GM21619 (cell line): Measurements from ENCODE around the gene NOTCH1.

ENCODE experiments used
- ATAC-seq: cut with Tn5 transposase; IDR thresholded peaks from one replicate; pipeline ENCODE4 v1.9.1; 2021; ENCODE audit not compliant: unreplicated experiment

The NOTCH1 gene

GRCh38 chr9:136518623-136519022 lies 27.2 kb downstream of the NOTCH1 start:
- no peak for ATAC-seq

GRCh38 chr9:136517950-136518349 lies 27.9 kb downstream of the NOTCH1 start:
- ATAC-seq, result no peak

GRCh38 chr9:136517012-136517743 lies 28.7 kb downstream of the NOTCH1 start:
- ATAC-seq, result no peak

GRCh38 chr9:136516191-136516654 lies 29.6 kb downstream of the NOTCH1 start:
- no peak for ATAC-seq

GRCh38 chr9:136515276-136515675 lies 30.6 kb downstream of the NOTCH1 start:
- ATAC-seq, result no peak

- ATAC-seq, result no peak
Measured at GRCh38 chr9:136514022-136514714, 31.7 kb downstream of the NOTCH1 start.

GRCh38 chr9:136513191-136513590 lies 32.7 kb downstream of the NOTCH1 start:
- ATAC-seq, result no peak

- no peak for ATAC-seq
Measured at GRCh38 chr9:136512651-136513071, 33.2 kb downstream of the NOTCH1 start.

- no peak for ATAC-seq
Measured at GRCh38 chr9:136511670-136512592, 33.9 kb downstream of the NOTCH1 start.

GRCh38 chr9:136511144-136511669 lies 34.6 kb downstream of the NOTCH1 start:
- no peak for ATAC-seq

- no peak for ATAC-seq
Measured at GRCh38 chr9:136510561-136510960, 35.3 kb downstream of the NOTCH1 start.

- ATAC-seq, result no peak
Measured at GRCh38 chr9:136509549-136509948, 36.3 kb downstream of the NOTCH1 start.

GRCh38 chr9:136508729-136509500 lies 36.9 kb downstream of the NOTCH1 start:
- ATAC-seq, result no peak

GRCh38 chr9:136507992-136508375 lies 37.9 kb downstream of the NOTCH1 start:
- ATAC-seq, result no peak

- ATAC-seq, result no peak
Measured at GRCh38 chr9:136507221-136507991, 38.4 kb downstream of the NOTCH1 start.

GRCh38 chr9:136506425-136506824 lies 39.4 kb downstream of the NOTCH1 start:
- no peak for ATAC-seq

GRCh38 chr9:136505406-136506403 lies 40.1 kb downstream of the NOTCH1 start:
- no peak for ATAC-seq
